Smooth muscle cell of bladder (primary cell): ENCODE data around the gene GOT2. TPM values are rescaled to one million over a fixed set of nuclear protein-coding genes. Genes with fewer than 3 reads are reported as not detected.

Experiments
- total RNA-seq: library from RNA; depleted of rRNA; stranded (reverse); fragments of >200 nt; gene quantifications from 2 replicates; pipeline ENCODE4 v1.2.3, GENCODE V29; 2014

The GOT2 gene
- 27.0 and 27.6 TPM in 2 replicates for total RNA-seq

DNA sequence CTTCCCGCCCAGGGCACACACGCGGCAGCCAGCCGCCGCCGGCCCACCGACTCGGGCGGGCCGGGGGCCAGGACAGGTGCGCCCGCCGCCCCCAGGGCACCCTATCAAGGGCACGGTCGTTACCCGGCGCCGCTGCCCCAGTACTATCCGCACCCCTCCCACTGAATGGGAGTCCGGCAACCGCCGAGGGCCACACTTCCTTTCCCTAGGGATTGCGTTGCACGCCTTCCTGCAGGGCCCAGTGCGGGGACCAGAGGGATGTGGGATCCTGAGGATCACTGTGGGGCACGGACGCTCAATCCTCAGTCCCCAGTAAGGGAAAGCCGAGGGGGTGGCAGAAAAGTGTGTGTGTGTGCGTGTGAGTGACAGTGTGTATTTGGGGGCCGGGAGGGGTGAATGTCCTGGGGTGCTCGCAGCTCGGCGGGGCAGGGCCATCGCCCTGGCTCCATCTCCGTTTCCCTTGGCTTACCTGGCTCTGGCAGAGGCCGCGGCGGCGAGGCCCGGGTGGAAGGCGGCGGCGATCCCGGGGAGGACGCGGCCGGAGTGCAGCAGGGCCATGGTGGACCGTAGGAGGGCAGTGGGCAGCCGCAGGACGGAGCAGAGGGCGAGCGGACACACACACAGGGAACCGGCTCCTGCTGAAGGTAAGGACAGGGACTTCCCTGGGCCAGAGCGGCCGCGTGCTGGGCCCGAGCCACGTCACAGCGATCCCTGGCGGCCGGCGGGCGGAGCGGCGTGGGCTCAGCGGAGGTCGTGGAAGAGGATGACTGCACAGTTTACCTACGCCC lies at the start of gene GOT2:
Gene GOT2, minus strand, starts transcription at position 646 of the 788 bp plus-strand sequence. Its CDS starts 88 bp downstream, at position 558.

DNA sequence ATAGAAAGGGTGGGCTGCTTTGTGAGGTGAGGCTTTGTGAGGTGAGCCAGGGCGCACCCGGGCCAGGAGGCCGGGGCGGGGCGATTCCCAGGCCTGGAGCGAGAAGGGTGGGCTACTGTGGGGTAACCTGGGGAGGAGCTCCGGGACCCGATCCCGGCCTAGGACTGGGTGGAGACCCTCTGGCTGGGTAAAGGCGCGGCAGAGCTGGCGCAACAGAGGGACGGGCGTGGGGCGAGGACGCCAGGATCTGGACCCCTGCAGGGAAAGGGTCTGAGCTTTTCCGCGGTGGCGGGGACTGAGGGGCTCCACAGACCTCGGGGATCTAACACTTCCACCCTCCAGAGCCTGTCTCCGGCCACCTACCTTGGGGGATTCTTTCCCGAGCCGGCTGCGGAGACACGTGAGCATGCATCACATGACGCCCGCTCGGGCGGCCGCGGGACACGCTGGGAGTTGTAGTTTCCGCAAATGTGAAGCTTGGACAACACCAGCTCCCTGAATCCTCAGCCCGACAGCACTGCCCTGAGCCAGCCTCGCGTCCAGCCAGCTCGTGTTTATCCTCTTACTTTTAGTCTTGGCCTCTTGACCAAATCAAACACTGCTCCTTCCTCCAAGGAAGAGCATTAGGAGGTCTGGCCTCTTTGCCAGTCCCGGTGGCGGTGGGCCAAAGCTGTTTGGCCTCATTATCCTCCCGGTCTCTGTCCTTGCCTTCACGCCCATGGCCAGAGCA lies 49.6 kb downstream of the GOT2 start, which contains the start of gene SLC38A7:
Gene SLC38A7, minus strand, starts transcription at position 417 of the 730 bp plus-strand sequence. CDS start 4,644 bp downstream, outside the sequence.

Other genes starting within 250 kb of the GOT2 start
- 8.7 and 19.8 TPM in 2 replicates for gene NDRG4, start 234.2 kb downstream of the GOT2 start, total RNA-seq
- 9.8 and 12.6 TPM in 2 replicates for gene SETD6, start 218.8 kb downstream of the GOT2 start, total RNA-seq
- gene CNOT1, start 104.5 kb downstream of the GOT2 start, total RNA-seq = 94.5 and 129 TPM in 2 replicates
- 26.6 and 38.3 TPM in 2 replicates for gene SLC38A7, start 49.5 kb downstream of the GOT2 start, total RNA-seq